Keratinocyte (primary cell): ENCODE measurements around the gene GNG13.

Source experiments
- EZH2 ChIP-seq: IDR thresholded peaks from one replicate; pipeline ENCODE4 v1.6.1; 2012; ENCODE audit warnings: inconsistent platforms, mild to moderate bottlenecking, low read length, moderate library complexity
- TF ChIP-seq, protein P1 (sequence below), 3 experiments: IDR thresholded peaks in 1 of 3; conservative IDR thresholded peaks in 1 of 3; optimal IDR thresholded peaks in 1 of 3; 2 replicates in 2 of 3; 3 replicates in 1 of 3; pipeline versions ENCODE3 to v1.5.1; 2011; ENCODE audit warnings: low read length in 3 of 3, mild to moderate bottlenecking in 3 of 3, moderate library complexity in 2 of 3, control low read depth in 1 of 3, inconsistent platforms in 1 of 3; ENCODE audit not compliant: insufficient read depth in 2 of 3; ENCODE audit errors: extremely low read depth in 1 of 3

DNA sequence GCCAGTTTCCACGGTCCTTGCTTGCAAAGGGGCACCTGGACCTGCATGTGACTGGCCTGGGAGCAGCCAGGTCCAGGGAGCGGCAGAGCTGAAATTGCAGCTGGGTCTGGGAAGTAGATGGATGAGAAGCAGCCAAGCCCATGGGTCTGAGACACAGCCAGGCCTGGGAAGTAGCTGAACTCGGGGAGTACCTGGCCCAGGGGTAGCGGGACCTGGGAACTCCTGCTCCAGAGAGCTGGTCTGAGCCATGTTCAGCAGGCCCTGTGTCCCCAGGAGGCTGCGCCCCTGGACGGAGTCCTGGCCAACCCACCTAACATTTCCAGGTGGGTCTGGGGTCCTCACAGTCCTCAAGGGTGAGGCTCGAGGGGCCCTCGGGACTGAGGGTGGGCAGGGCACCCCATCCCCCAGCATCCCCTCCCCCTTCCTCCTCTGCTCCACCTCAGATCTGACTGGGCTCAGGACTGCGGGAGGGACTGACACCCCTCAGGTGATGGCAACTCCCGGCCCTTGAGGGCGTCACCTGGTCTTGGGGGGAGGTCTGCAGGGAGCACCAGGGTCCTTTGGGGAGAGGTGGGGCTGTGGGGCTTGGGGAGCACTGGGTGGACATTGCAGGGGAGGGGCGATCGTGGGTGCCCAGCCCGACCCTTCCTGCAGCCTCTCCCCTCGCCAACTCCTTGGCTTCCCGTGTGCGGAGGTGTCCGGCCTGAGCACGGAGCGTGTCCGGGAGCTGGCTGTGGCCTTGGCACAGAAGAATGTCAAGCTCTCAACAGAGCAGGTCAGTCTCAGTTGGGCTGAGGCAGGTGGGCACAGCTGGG, 37.0 kb downstream of the GNG13 start:
- TF ChIP-seq, protein P1, sequence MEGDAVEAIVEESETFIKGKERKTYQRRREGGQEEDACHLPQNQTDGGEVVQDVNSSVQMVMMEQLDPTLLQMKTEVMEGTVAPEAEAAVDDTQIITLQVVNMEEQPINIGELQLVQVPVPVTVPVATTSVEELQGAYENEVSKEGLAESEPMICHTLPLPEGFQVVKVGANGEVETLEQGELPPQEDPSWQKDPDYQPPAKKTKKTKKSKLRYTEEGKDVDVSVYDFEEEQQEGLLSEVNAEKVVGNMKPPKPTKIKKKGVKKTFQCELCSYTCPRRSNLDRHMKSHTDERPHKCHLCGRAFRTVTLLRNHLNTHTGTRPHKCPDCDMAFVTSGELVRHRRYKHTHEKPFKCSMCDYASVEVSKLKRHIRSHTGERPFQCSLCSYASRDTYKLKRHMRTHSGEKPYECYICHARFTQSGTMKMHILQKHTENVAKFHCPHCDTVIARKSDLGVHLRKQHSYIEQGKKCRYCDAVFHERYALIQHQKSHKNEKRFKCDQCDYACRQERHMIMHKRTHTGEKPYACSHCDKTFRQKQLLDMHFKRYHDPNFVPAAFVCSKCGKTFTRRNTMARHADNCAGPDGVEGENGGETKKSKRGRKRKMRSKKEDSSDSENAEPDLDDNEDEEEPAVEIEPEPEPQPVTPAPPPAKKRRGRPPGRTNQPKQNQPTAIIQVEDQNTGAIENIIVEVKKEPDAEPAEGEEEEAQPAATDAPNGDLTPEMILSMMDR (optimal IDR thresholded peaks at IDR 0.05 in 1 of 3, IDR thresholded peaks at IDR 0.05 in 1 of 3, conservative IDR thresholded peaks at IDR 0.05 in 1 of 3; ENCODE audit: extremely low read depth in 1 of 3, insufficient read depth in 2 of 3, low read length in 3 of 3): no peak
- TF ChIP-seq EZH2: no peak
